ENCODE measurements around the gene NR0B2.

- TF ChIP-seq CTCF (IDR thresholded peaks at IDR 0.05) (no peak), POLR2A (IDR thresholded peaks at IDR 0.05) (no peak), POLR2AphosphoS5 (IDR thresholded peaks at IDR 0.05; ENCODE audit: insufficient read depth in 1 of 2, low read depth in 1 of 2) (no peak)
Measured at GRCh38 chr1:26961826-26962225, 48.1 kb upstream of the NR0B2 start.

Measured in vagina (tissue), 2 donors.